C1 segment of cervical spinal cord (tissue), 14 donors: Measurements from ENCODE around the gene NAV2.
"Not testable (repeated sequence)": the region's sequence is repeated elsewhere in the genome, so short reads cannot be mapped to it uniquely, and the experiment has no call there.

Source experiments
- DNase-seq, 14 donors: peaks; one replicate each; lab custom pipeline; 2025; lab: John Stamatoyannopoulos, UW

NAV2 gene

GRCh38 chr11:19891022-19891421 is 178.4 kb downstream of the NAV2 start:
- DNase-seq: no peak

- DNase-seq: no peak
Measured at GRCh38 chr11:19892387-19892786, 179.8 kb downstream of the NAV2 start.

- no peak for DNase-seq
Measured at GRCh38 chr11:19892876-19893275, 180.2 kb downstream of the NAV2 start.

DNA sequence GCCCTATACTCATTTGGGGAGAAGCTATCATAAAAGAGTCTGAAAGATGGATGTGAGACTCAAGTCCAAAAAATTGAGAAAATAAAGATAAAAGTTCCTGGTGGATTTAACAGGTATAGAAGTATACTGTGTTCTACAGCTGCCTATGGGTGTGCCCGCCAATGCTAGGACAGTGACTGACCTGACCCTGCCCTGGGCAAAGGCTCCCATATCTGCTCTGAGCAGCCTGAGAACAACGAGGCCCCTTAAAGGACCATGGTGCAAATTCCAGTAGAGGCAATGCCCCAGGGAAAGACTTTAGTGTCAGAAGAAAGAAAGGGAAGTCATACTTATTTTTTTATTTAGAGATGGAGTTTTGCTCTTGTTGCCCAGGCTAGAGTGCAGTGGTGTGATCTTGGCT is 181.8 kb downstream of the NAV2 start:
- DNase-seq: no peak

- not testable (repeated sequence) for DNase-seq
Measured at GRCh38 chr11:19895037-19895436, 182.4 kb downstream of the NAV2 start.

- DNase-seq: no peak
Measured at GRCh38 chr11:19895776-19896175, 183.1 kb downstream of the NAV2 start.

- peak in 11 of 14 donors; percentile 17 to 69 (median 44) for DNase-seq
Measured at GRCh38 chr11:19903620-19904069, 191.0 kb downstream of the NAV2 start.

DNA sequence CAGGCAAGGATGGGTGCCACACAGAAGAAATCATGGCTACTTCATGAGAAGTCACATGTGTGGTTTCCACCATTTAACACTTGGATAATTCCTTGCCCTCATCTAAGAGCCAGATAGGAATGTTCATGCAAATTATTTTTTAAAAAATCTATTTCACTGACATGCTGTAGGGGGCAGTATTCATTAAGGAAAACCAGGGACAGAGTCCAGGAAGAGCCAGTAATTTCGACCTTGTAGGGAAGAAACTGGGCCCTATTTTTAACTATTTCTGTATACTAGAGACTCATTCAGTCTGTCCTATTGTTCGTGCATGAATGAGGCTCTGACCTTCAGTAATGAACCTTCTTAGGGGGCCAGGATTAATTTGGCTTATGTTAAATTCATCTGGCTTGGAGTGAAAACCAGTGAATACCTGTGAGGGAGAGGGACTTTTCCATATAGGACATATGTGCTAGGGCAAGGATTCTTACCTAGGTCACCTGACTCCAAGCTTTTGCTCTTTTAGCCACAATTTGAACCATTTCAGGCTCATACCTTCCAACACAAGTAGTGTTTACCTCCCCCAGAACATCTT is 192.7 kb downstream of the NAV2 start:
- DNase-seq: peak in 2 of 14 donors; percentile 8 to 38

GRCh38 chr11:19906126-19906525 is 193.5 kb downstream of the NAV2 start:
- no peak for DNase-seq

DNA sequence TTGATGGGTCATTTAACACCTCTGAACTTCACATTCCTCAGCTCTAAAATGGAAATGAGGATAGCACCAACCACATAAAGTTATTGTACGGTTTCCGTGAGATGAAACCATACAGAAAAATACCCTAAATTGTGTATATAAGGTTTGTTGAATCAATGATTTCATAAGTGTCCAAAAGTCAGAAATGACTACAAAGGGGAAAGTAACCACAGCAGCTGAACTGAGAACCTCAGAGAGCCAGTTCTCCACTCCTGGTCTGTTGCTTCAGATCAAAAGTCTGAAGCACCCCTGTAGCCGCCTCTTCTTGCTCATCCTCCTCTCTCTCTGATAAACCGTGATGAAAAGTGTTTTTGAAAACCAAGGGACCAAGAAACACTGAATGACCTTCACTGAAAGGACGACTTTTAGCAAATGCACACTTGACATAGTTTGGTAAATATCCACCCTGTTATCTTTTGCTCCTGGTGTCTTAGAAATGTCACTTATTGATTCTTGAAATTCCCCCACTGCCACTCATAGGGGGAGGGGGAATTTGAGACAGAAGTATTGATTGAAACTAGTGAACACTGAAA is 194.5 kb downstream of the NAV2 start:
- DNase-seq: no peak

- no peak for DNase-seq
Measured at GRCh38 chr11:19907839-19908238, 195.2 kb downstream of the NAV2 start.

DNA sequence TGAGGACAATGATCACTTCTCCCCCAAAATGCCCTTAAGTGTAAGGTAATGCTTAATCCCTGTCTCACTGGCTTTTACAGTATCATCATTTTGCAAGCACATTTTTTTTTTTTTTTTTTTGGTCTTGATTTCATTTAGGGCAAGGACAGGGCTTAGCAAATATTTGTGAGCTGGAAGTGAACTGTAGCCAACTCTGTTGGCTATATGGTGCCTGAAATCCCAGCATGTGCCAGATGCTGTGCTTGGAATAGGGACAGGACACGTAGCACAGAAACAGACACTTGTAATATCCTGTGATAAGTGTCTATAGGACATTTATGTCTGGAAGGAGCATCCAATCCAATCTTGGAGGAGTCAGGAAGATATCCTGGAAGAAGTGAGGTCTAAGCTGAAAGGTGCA is 198.3 kb downstream of the NAV2 start:
- DNase-seq: peak in 1 of 14 donors; percentile 55

DNA sequence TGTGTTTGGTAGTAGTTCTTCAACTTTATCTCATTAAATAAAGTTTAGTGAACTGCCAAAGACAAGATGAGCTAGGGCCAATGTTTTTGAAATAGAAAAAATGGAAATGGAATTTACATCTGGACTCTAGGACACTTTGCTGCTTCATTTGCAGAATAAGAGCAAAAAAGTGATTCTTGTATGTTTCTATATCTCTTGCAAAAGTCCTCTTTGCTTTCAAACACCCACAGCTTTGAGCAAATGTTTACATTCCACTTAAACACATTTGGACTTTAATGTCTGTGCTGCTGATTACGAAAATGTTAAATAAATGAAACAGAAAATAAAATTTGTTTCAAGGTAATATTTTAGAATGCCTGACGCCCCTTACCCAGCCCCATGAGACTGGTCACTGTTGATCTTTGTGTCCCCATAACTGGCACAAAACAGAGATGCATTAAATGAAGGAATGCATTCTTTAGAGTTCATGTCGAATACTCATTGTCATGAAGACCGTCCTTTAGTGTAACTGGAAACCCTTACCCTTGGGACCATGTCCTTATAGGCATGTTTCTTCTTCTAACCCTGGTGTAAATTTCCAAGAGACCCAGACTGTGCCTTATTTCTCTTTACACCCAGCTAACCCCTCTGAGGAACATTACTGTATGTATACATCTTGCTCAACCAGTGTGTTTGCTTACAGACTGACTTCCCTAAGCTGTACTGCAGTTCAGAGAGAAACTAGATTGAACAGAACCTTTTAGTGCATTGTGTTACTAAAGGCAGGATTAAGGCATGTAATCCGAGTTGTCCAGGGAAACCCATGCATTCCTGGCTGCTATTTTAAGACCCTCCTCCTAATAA is 199.7 kb downstream of the NAV2 start:
- no peak for DNase-seq

- DNase-seq: peak in 3 of 14 donors; percentile 4 to 87 (median 6)
Measured at GRCh38 chr11:19912958-19913892, 200.6 kb downstream of the NAV2 start.

DNA sequence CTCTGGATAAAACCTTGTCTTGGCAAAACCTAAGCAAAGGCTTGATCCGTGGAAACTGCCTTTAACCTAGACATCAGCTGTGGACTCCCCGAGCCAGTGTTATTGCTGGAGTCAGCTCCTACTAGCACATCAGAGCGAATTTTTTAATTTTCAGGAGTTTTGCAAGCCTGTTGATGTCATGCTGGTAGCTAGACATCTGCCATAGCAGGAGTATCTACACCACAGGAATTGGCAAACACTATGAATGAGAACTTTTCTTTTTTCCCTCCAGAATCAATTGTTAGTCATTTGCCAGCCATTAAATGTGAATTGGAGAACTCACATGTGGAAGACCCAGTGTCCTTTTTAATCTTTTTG is 201.2 kb downstream of the NAV2 start:
- no peak for DNase-seq

DNA sequence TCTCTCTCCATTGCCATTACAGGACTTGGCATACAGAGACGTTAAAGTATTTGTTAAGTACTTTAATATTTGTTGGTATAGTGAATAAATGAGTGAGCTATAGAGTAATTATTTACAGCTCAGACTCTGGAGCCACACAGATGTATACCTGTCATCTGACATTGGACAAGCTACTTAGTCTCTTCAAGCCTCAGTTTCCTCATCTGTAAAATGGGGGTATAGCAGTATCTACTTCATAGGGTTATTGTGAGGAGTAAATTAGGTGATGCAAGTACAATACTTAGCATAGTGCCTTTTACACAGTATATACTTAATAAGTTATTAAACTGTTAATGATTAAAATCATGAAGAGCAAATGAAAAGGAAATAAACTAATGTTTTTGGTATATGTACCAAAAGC is 203.2 kb downstream of the NAV2 start:
- DNase-seq: no peak

DNA sequence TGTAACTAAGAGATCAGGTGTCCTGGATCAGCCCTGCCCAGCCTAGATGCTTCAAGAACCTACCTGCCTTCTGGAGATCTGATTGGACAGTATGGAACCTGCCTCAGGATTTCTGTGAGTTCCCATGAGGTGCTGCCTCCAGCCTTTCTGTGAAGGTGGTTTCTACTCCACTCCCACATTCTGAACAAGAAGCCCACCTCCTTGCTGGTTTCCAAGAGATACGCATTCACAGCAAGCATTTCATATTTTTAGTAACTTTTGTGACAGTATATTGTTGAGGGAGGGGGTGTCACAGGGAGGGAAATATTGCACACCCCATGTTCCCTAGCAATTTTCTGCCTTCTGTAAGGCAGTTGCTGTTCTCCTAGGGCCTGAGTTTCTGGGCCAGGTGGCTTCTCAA is 204.4 kb downstream of the NAV2 start:
- DNase-seq: no peak

DNA sequence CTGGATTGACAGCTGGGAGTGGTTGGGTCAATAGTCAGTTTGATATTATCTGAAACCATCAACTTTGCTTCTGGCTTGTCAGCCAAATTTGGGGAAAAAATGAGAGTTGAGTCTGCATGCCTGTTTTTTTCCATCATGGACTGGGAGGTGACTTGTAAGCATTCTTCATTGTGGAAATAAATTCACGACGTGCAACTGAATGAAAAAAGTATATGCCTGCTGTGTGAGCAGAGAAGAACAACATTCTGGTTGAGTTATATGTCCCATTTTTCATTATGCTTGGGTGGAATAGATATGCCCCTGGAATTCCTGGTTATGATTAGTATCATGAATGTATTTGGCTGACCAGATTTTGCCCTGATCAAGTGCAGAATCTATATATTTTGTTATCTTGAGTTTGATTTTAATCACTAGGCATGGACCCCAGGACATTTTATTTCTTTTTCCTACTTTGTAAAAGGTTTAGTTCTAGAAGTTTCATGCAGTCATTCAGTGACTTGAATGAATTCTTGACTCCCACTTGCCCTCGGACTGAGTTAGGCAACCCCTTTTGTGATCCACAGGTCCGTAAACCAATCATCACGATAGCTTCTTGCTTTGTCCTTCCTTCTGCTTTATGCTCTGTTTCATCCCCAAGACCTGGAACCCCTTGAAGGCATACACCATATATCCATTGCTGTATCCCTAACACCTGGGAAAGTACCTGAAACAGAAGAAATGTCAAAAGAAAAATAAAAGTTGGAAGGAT is 205.8 kb downstream of the NAV2 start:
- DNase-seq: no peak

DNA sequence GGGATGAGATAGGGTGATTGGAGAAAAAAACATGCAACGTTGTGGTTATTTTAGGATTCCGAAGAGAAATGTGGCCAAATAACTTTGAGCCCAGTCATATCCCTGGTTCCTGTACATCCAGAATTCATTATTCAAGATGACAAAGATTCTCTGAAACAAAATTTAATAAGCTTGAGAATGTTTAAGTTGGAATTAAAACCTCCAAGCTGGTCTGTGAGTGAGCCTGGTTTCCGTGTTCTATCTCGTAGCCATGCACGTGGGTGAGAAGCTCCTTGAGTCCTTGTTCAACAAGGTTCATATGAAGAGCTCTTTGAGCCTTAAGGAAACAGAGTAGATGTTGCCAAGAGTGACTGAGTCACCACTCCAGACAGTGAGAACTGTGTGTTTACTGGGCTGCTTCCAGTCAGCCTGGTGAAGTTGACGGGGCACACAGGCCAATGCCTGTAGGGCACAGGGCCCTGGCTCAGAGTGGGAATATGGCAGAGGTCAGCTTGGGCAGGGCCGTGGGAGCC is 206.5 kb downstream of the NAV2 start:
- peak in 1 of 14 donors; percentile 67 for DNase-seq

DNA sequence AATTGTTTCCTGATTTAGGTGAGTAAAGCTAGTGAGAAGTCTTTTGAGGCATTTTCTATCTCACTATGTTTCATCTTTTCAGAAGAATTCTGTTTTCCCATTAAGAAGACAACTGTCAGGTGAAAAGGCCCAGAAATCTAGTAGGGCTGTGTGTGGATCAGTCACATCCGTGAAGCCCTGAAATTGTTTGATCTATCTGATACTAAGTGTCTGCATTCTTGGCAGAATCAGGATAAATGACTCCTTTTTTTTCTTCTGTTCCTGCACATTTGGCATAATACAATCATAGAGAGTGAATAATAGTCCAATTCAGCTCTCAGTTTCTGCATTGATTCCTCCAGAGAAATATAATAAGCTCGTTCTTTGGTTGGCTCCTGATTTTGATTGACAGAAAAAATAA is 208.3 kb downstream of the NAV2 start:
- DNase-seq: peak in 1 of 14 donors; percentile 11
